Activated naive CD4-positive, alpha-beta T cell treated with anti-CD3 and anti-CD28 coated beads, Interleukin-2, amount 50 U/mL, for 72 hours (primary cell): ENCODE data around the gene GJA9. TPM values are rescaled to one million over a fixed set of nuclear protein-coding genes. Genes with fewer than 3 reads are reported as not detected.
A peak's percentile ranks its signal among the peaks of the same experiment; 100 is the strongest.
"Not testable (repeated sequence)": the region's sequence is repeated elsewhere in the genome, so short reads cannot be mapped to it uniquely, and the experiment has no call there.

Experiments used
- ATAC-seq, 2 donors: fragments of 150-1000 bp; cut with Tn5 transposase; 2 replicates each; pipeline ENCODE4 v1.10.0; 2021; ENCODE audit warnings: mild to moderate bottlenecking in 2 of 2, moderate library complexity in 2 of 2
- DNase-seq, 2 donors: peaks; one replicate each; pipeline ENCODE4 v3.0.0; 2021 to 2022; ENCODE audit warnings: low spot score in 2 of 2
- H3K27ac Mint-ChIP-seq, 2 donors: one replicate each; pipeline ENCODE4 v1.8.0; 2022; ENCODE audit warnings: mild to moderate bottlenecking in 2 of 2, mixed read lengths in 2 of 2
- H3K36me3 Mint-ChIP-seq, 2 donors: one replicate each; pipeline ENCODE4 v1.8.0; 2022; ENCODE audit warnings: mixed read lengths in 2 of 2
- H3K9me3 Mint-ChIP-seq, 2 donors: one replicate each; pipeline ENCODE4 v1.8.0; 2022; ENCODE audit warnings: mixed read lengths in 2 of 2
- total RNA-seq, 2 donors: library from RNA; stranded (reverse); gene quantifications; one replicate each; pipeline ENCODE4 v1.2.3, GENCODE V29; 2022

GJA9 gene
- not detected for total RNA-seq

DNA sequence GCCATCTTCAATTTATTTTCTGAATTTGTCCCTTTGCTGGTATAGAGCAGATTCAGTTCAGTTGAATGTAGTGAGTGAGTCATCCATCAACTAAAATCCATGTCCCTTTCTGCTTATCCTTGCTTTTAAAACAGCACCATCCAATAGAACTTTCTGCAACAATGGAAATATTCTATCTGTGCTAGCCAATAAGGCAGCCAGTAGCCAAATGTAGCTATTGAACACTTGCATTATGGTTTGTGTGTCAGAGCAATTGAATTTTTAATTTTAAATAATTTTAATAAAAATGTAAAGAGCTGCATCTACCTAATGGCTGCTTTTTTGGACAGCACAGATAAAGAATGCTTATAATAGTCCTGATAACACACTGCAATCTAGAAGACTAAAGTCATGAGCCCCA, at the start of gene GJA9:
Gene GJA9, minus strand, starts transcription at position 101 of the 400 bp plus-strand sequence. CDS start 5,489 bp downstream, outside the sequence.
- no peaks in the 10 kb centered on the region for H3K9me3 Mint-ChIP-seq
- no peaks in the 10 kb centered on the region for H3K36me3 Mint-ChIP-seq
- ATAC-seq = no peak
- H3K27ac Mint-ChIP-seq = no peak within 1 kb of the TSS
- no peak for DNase-seq

DNA sequence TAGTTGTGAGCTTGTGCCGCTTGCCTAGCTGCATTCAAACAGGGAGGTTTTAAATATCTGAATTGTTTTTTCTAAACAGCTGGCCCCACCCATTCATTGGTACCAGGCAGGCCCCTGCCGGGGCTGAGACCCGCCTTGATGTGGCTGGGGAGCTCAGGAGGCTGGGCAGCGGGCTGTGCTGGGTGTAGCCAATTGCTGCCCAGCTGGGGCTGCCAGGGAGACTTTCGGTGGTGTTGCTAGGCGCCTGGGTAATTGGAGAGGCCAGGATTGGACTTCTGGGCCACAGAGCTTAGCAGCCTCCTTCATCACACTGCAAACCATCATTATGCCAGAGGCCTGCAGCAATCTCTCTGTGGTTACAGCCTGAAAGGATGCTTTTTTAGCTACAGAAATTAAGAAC, 48.1 kb upstream of the GJA9 start:
- DNase-seq (no peak), ATAC-seq (peak in 1 of 2 donors; percentile 34)
- H3K36me3 Mint-ChIP-seq = no peaks in the 10 kb centered on the region
- no peak overlapping the region for H3K27ac Mint-ChIP-seq
- H3K9me3 Mint-ChIP-seq = no peaks in the 10 kb centered on the region

DNA sequence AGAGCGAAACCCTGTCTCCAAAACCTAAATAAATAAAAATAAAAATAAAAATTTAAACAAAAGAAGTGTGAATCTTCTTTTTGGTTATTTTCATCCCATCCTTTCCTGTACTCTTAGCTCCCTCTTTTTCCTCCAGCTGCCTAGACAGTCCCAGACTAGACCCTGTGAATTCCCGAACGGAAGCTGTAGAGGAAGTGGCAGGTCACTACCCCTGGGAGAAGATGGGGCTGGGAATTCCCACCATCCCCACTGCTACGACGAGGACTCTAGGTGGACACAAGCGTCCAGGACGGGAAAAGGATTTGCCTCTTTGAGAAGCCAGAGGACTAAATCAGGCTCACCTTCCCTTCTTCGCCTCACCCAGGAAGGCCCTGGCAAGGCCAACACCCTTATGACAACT, 47.7 kb upstream of the GJA9 start:
- H3K36me3 Mint-ChIP-seq = no peaks in the 10 kb centered on the region
- no peak for DNase-seq
- ATAC-seq = no peak

DNA sequence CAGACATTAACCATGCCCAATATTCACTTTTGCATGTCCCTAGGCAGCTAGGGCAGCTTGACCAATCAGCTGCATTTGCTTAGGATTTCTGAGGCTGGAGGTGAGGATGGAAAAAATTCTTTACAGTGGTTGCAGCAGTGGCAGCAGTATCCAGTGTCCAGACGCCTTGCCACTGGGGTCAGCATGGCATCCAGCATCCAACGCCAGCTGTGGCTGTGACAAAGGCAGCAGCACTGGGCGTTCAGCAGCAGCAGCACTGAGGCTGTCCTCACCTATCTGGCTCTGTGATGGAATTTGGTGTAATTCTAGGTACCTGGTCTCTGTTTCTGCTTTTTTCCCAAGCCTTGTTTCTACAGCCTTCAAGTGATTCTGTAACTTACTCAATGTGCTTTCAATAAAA, 44.7 kb upstream of the GJA9 start:
- H3K27ac Mint-ChIP-seq = no peak overlapping the region
- no peak for DNase-seq
- no peaks in the 10 kb centered on the region for H3K36me3 Mint-ChIP-seq
- no peak for ATAC-seq
- no peaks in the 10 kb centered on the region for H3K9me3 Mint-ChIP-seq

More for the DNA sequence above, 47.7 kb upstream of the GJA9 start:
- Mint-ChIP-seq H3K9me3 (no peaks in the 10 kb centered on the region), H3K27ac (no peak overlapping the region)

DNA sequence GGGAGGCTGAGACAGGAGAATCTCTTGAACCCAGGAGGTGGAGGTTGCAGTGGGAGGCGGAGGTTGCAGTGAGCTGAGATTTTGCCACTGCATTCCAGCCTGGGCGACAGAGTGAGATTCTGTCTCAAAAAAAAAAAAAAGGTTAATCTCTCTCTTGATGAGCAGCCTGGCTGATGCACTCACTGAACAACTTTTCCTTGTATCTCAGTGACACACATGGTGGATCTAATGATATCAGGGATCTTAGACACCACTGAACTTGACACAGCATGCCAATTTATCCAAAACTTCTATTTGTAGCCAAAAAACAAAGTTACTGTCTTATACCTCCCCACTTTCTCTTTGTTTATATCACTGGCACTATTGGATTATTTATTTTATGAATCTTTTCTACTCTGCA, 44.0 kb upstream of the GJA9 start:
- ATAC-seq = no peak
- Mint-ChIP-seq H3K9me3 (no peaks in the 10 kb centered on the region), H3K36me3 (no peaks in the 10 kb centered on the region), H3K27ac (no peak overlapping the region)
- no peak for DNase-seq

DNA sequence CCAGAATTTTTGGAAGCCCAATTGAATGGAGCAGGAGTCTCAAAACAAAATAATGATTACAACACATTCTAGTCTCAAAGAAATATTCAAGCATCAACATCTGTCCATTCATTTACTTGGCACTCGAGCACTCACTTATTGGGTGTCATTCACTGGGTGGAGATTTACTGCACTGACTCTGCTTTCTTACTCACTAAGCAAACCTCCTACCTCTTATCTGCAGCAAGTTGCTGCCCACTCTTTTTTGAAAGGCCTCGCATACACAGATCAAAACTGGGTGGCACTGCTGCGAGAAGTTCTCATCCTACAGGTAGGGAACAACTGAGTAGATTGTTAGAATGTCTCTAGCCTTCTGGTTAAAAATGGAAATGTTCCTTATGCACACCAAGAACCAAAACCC, 42.2 kb upstream of the GJA9 start:
- no peaks in the 10 kb centered on the region for H3K9me3 Mint-ChIP-seq
- ATAC-seq = peak; percentile 11 to 81
- no peak overlapping the region for H3K27ac Mint-ChIP-seq
- DNase-seq = no peak
- H3K36me3 Mint-ChIP-seq = no peaks in the 10 kb centered on the region

DNA sequence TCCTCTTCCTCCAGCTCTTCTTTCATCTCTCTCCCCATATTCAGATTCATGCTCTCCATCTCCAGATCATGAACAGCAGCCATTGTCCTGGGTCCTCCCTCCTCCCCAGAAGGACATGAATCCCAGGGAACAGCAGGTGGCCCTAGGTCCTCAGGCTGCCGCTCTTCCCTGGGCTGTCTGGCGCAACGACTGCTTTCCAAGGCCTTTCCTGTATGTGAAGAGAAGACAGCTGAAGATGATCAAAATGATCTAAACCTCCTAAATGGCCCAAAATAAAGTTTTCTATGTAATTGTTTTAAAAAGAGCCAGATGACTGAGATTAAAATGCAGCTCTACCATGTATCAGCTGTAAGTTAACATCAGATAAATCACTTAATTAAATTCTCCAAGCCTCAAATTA, 37.7 kb upstream of the GJA9 start:
- Mint-ChIP-seq H3K36me3 (no peaks in the 10 kb centered on the region), H3K27ac (peak overlapping the region in 1 of 2 donors; percentile 17), H3K9me3 (no peaks in the 10 kb centered on the region)
- no peak for ATAC-seq
- no peak for DNase-seq

DNA sequence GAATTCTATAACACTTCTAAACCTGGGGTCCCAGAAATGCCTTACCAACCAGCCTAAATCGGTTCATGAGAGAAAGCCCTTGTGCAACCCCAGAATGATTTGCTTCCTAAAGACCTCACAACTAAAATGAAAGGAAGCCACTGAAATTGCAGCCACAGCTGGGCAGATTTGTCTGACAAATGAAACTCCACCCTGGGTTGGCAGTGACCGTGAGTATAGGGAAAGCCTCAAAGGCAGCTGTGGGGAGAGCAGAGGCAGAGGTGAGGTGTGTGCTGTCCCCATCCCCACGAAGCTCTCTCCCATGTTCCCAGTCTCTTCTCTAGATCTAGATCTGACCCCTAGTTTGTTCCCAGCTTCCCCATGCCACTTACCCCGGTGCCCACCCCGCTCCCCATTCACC, 37.2 kb upstream of the GJA9 start:
- Mint-ChIP-seq H3K36me3 (no peaks in the 10 kb centered on the region), H3K27ac (peak overlapping the region in 1 of 2 donors; percentile 17), H3K9me3 (no peaks in the 10 kb centered on the region)
- ATAC-seq (no peak), DNase-seq (no peak)

DNA sequence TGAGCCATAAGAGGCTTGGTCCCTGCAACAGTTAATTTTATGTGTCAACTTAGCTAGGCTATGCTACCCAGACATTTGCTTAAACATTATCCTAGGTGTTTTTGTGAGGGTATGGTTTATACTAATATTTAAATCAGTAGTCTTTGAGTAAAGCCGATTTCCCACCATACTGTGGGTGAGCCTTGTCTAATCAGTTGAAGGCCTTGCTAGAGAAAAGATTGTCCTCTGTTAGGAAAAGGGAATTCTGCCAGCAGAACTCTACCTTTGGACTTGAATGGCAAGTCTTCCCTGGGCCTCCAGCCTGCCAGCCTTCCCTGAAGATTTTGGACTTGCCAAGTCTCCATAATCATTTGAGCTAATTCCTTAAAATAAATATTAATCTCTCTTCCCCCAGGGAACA, 36.4 kb upstream of the GJA9 start:
- H3K36me3 Mint-ChIP-seq = no peaks in the 10 kb centered on the region

DNA sequence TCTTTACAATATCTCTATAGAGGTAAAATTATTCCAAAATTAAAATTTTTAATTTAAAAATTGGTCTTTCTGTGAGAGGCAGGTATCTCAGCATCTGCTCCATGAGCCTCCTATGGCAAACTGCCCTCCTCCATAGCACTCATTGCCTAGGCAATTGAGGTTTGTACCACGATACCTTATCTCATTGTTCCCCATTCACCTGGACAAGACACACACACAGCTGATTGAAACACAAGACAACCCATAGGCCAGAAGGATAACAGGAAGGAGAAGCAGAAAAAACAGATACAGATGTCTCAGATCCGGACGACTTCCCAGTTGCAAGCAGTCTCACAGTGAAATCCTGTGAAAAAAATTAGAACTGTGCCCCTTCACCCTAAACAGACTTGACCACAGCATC, 36.0 kb upstream of the GJA9 start:
- DNase-seq (no peak), ATAC-seq (no peak)
- H3K36me3 Mint-ChIP-seq = no peaks in the 10 kb centered on the region
- no peaks in the 10 kb centered on the region for H3K9me3 Mint-ChIP-seq
- H3K27ac Mint-ChIP-seq = no peak overlapping the region

More for the DNA sequence above, 36.4 kb upstream of the GJA9 start:
- Mint-ChIP-seq H3K27ac (no peak overlapping the region), H3K9me3 (no peaks in the 10 kb centered on the region)
- ATAC-seq (no peak), DNase-seq (no peak)

DNA sequence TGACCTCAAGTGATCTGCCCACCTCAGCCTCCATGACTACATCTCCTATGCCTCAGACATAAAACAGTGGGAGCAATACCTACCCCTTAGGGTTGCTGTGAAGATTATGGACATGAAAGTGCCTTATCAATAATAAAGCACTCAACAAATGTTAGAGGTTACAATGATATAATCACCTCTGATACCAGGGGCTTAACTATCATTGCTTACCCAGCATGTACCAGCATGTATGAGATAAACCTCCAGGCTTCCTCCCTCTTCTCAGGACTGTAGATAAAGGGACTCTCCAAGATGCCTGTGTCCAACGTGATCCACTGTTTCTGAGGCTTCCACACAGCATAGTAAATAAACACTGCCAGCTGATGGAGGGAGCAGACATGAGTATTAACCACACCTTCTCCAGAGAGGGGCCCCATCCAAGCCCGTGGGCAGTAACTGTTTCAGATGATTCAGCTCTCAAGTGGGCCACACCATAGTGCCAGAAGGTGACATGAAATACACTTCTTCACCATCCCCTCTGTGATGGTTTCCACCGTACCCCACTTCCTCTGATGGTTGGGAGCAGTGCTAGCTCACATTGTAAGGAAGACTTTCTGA, 34.1 kb upstream of the GJA9 start:
- ATAC-seq (peak in 1 of 2 donors; percentile 69), DNase-seq (no peak)
- no peaks in the 10 kb centered on the region for H3K9me3 Mint-ChIP-seq
- no peaks in the 10 kb centered on the region for H3K36me3 Mint-ChIP-seq
- H3K27ac Mint-ChIP-seq = no peak overlapping the region

DNA sequence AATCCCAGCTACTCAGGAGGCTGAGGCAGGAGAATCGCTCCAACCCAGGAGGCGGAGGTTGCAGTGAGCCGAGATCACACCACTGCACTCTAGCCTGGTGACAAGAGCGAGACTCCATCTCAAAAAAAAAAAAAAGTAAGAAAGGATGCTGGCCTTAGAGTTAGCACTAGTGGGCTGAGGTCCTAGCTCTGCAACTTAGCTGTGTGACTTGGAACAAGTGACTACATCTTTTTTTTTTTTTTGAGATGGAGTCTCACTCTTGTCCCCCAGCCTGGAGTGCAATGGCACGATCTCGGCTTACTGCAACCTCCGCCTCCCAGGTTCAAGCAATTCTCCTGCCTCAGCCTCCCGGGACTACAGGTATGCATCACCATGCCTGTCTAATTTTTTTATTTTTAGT, 33.5 kb upstream of the GJA9 start:
- not testable (repeated sequence) for DNase-seq, H3K27ac Mint-ChIP-seq, H3K36me3 Mint-ChIP-seq, H3K9me3 Mint-ChIP-seq, ATAC-seq

DNA sequence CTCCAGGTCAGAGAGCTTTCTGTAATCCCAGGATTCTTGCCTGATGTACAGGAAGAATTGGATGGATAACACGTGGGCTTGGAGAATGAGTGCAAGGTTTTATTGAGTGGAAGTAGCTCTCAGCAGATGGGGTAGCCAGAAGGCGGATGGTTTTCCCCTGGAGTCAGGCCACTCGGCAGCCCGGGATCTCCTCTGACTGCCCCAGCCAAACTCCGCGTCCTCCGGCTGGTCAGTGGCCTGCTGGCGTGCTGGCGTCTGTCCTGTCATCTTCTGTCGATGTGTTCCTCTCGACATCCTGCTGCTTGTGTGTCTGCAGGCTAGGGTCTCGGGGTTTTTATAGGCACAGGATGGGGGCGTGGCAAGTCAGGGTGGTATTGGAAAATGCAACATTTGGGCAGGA, 27.4 kb upstream of the GJA9 start:
- no peak for DNase-seq
- Mint-ChIP-seq H3K27ac (no peak overlapping the region), H3K36me3 (peaks cover 0 to 6% of the 10 kb centered on the region in 2 donors), H3K9me3 (peaks cover 0 to 4% of the 10 kb centered on the region in 2 donors)
- no peak for ATAC-seq

DNA sequence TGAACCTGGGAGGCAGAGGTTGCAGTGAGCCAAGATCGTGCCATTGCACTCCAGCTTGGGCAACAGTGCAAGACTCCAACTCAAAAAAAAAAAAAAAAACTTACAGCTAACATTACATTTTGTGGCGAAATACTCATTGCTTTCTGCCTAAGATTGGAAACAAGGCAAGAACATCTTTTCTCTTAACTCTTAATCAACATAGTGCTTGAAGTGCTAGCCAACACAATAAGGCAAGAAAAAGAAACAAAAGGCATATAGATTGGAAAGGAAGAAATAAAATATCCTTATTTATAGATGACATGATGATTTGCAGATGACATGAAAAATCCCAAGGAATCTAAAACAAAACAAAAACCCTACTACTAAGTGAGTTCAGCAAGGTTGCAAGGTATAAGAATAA, 24.6 kb upstream of the GJA9 start:
- peaks cover 0 to 6% of the 10 kb centered on the region in 2 donors for H3K36me3 Mint-ChIP-seq
- H3K27ac Mint-ChIP-seq = no peak overlapping the region
- DNase-seq = no peak
- H3K9me3 Mint-ChIP-seq = peaks cover 0 to 4% of the 10 kb centered on the region in 2 donors
- ATAC-seq = no peak

DNA sequence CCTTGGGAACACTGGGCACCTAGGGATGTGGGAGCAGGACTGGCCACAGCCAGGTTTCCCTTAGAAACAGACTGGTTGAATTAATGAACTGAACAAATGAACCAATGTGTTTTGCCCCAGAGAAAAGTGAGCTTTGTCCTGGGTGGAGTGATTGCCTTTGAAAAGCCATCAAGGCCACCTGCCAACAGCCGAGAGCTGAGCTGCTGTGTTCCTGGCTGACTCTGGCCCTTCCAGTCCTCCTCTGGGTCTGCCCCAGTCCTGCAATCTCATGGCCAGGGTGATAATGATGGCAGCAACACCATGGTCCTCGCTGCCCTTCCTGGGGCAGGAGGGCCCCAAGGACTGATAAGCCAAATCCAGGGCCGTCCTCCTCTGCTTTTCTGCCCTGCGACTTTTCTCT, 18.2 kb upstream of the GJA9 start:
- Mint-ChIP-seq H3K9me3 (no peaks in the 10 kb centered on the region), H3K27ac (no peak overlapping the region), H3K36me3 (no peaks in the 10 kb centered on the region)
- DNase-seq = no peak
- no peak for ATAC-seq

DNA sequence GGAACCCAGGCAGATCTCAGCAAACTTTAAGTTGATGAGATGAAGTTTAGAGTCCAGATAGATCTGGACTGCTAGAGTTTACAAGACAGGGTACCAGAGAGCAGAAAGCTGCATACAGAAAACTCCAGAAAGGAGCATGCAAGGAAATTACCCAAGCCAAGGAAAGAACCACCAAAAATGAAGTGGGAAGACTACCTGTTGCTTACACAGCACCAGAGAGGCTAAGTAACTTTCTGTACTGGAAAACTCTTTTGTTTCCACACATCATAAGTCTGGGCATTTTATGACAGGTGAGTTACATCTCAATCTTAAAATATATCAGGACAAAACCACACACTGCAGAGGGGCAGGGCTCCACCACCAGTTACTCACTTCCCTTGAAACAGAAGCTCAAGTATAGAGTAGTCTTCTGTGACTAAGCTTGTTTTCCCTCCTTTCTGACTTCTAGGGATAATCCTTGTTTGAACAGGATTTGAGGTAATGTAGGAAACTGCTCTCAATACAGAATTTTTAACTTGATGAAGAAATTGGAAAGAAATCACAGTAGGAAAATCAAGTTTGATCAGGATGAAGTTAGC, 17.4 kb upstream of the GJA9 start:
- Mint-ChIP-seq H3K9me3 (no peaks in the 10 kb centered on the region), H3K27ac (no peak overlapping the region), H3K36me3 (no peaks in the 10 kb centered on the region)
- DNase-seq (no peak), ATAC-seq (peak in 1 of 2 donors; percentile 31)

DNA sequence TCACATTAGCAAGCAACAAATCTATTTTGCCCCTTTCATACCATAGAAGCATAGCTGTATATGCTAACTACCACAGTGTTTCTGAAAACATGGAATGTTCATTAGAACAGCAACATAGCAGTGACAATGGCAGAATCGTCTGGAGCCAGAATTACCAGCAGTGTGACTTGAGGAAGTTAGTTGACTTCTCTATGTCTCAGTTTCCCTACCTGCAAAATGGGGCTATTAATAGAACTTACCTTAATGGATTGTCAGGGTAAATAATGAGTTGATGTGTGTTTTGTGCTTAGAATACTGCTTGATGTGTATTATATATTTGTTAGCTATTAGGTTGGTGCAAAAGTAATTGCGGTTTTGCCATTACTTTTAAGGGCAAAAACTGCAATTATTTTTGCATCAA, 14.8 kb upstream of the GJA9 start:
- ATAC-seq (no peak), DNase-seq (no peak)
- H3K9me3 Mint-ChIP-seq = no peaks in the 10 kb centered on the region
- no peaks in the 10 kb centered on the region for H3K36me3 Mint-ChIP-seq
- H3K27ac Mint-ChIP-seq = no peak overlapping the region

DNA sequence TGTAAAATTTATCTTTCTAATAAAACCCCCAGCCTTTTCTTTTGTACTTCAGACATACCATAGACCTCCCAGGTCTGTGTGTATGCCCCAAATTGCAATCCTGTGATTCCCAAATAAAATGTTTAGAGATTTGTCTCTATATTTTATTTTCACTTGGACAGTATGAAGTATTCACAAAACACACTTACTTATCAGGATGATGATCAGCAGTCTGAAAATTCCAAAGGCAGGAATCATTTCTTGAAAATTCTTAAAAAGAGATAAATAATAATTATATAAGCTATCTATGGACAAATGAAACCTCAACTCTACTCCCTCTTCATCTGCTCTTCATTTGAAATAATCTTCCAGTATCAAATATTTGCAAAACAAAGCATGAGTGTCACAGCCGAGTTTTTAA, 11.6 kb upstream of the GJA9 start:
- DNase-seq (no peak), ATAC-seq (no peak)
- no peaks in the 10 kb centered on the region for H3K36me3 Mint-ChIP-seq
- H3K9me3 Mint-ChIP-seq = no peaks in the 10 kb centered on the region
- no peak overlapping the region for H3K27ac Mint-ChIP-seq
